GM21423 (cell line): Measurements from ENCODE around the gene CBLL1.

Source experiments
- ATAC-seq: cut with Tn5 transposase; IDR thresholded peaks from one replicate; pipeline ENCODE4 v1.9.1; 2021; ENCODE audit warnings: mild to moderate bottlenecking, moderate library complexity; ENCODE audit not compliant: unreplicated experiment

CBLL1 gene

GRCh38 chr7:107809179-107809578, 65.2 kb downstream of the CBLL1 start:
- no peak for ATAC-seq

- no peak for ATAC-seq
These were observed 66.7 kb downstream of the CBLL1 start for GRCh38 chr7:107810626-107811025.
